HPDE6-E6E7 (cell line): ENCODE measurements around the gene TFR2.
A peak's percentile ranks its signal among the peaks of the same experiment; 100 is the strongest.

Experiments
- DNase-seq: peaks from one replicate; pipeline ENCODE4 v3.0.0; 2011; ENCODE audit warnings: missing footprints; ENCODE audit errors: extremely low spot score

The TFR2 gene

GRCh38 chr7:100654908-100655831 lies 13.8 kb upstream of the TFR2 start:
- DNase-seq, result no peak

DNA sequence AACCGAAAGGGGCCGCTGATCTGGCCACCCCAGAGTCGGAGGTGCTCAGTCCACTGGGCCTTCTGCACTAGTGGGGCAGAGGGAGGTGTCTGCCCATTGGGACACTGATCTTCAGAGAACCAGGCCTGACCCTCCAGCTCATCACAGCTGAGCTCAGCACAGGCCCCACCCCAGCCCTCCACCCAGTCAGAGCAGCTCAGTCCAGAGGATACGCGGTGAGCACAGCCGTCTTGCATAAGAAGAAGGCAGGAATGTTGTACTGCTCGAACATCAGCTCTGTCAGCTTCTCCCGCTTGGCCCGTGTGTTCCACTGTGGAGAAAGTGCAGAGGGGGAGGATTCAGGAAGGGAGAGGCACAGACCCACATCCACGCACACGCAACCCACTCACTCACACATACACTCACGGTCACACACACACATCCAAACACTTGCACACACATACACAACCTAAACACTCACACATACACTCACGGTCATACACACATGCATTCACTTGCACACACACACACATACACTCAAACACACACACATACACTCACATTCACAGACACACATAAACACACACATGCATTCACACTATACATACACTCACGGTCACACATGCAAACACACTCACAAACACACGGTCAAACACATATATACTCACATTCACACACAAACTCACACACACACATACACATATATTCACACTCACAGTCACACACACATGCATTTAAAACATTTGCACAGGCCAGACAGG lies 8.6 kb upstream of the TFR2 start:
- no peak for DNase-seq

- no peak for DNase-seq
Observed at GRCh38 chr7:100642534-100642907, 1.2 kb upstream of the TFR2 start.

GRCh38 chr7:100641860-100642533 lies 645 bp upstream of the TFR2 start:
- DNase-seq, result no peak

- no peak for DNase-seq
Observed at GRCh38 chr7:100640517-100641440, 573 bp downstream of the TFR2 start.

- no peak for DNase-seq
Observed at GRCh38 chr7:100639995-100640516, 1.3 kb downstream of the TFR2 start.

GRCh38 chr7:100632951-100633717 lies 8.2 kb downstream of the TFR2 start:
- peak; percentile 60 for DNase-seq

DNA sequence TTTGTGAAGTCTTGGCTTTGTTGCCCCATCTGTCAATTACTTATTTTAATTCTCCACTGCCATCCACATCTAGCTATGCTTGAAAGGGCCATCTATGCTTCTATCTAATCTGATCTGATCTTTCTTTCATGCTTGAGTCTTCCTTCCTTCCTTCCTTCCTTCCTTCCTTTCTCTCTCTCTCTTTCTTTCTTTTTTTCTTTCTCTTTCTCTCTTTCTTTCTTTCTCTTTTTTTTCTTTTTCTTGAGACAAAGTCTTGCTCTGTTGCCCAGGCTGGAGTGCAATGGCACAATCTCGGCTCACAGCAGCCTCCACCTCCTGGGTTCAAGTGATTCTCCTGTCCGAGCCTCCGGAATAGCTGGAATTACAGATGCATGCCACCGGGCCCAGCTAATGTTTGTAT lies 11.3 kb downstream of the TFR2 start:
- DNase-seq, result no peak

GRCh38 chr7:100629117-100629716 lies 12.1 kb downstream of the TFR2 start:
- no peak for DNase-seq

- DNase-seq, result no peak
Observed at GRCh38 chr7:100627238-100627549, 14.2 kb downstream of the TFR2 start.

DNA sequence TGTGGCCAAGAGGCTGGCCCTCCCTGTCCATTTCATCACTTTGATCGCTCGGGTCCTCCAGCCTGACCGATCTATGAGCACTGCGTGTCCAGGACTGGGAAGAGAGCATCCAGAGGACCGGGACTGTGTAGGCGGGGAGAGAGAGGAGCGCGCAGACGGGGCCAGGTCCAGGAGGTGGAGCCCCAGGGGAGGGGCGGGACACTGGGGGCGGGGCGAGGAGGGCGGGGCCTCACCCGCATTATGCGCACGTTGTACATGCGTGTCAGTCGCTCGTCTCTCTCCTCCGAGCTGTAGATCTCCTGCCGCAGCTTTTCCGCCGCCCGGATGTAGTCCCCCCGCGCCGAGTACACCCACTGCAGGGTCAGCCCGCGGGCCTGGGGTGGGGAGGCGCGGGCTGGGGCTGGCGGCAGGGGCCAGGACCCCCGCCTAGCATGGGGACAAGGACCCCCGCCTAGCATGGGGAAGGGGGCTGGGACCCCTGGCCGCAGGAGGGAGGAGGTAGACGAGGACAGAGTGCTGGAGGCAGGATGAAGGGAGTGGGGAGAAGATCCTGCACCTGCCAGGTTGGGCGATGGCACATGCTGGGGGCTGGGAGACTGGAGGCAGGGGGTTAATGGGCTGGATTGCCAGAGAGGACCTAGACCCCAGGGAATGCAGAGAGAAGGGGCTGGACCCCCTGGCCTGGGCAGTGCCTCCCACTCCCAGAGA lies 14.7 kb downstream of the TFR2 start:
- peak; percentile 95 for DNase-seq

DNA sequence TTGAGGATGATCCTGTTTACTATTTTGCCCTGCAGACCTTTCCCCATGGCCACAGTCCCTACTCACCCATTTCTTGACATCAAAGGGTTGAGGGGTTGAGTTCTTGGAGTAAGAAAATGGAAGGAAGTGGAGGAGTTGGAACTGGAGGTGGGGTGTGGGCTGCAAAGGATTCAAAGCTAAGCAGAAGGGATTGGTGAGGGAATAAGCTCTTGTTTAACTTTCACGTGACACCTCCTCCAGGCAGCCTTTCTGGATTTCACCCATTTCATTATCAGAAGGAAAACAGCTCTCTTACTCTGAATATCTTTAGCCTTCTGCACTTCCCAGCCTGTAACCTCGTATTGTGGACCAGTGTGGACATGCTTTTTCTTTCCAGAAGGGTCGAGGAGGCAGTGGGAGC lies 15.3 kb downstream of the TFR2 start:
- no peak for DNase-seq

DNA sequence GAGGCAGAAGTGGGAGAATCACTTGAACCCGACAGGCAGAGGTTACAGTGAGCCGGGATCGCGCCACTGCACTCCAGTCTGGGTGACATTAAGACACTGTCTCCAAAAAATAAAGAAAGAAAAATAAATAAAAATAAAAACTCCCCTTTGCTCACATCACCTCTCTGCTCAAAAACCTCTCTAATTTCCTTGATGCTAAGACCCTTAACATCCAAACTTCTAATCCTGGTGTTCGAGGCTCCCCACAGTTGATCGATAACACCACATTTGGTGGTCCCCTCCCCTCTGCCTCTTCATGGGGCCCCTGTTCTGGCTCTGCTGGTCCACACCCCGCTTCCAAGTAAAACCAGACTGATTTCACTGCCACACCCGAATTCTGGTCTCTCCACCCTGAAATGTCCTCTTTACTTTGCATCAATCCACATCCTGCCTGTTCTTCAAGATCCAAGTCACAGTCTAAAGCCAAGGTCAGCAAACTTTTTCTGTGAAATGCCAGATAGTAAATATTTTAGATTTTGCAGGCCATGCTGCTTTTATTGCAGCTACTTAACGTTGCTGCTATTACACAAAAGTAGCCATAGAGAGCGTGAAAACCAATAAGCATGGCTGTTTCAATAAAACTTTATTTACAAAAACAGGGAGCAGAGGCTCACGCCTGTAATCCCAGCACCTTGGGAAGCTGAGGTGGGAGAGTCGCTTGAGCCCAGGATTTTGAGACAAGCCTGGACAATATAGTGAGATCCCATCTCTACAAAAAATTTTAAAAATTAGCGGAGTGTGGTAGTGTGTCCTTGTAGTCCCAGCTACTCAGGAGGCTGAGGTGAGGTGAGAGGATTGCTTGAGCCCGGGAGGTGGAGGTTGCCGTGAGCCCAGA lies 17.2 kb downstream of the TFR2 start:
- no peak for DNase-seq

DNA sequence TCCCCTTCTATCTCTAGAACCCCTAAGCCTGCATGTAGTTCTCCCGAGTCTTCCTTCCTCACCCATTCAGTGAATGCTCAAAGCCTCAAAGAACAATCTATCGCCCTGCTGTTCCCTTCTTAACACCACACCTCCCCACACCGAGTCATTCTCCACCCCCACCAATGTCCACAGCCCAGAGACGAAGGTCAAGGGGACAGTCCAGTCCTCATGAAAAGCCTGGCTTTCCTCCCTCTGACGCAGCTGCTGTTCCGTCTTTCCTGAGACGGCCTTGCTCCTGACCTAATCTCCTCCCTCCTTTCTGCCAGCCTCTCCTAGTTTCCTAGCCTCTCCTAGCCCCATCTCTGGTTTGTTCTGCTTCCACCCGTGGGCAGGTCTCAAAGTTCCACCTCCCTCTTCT lies 19.8 kb downstream of the TFR2 start:
- no peak for DNase-seq

- no peak for DNase-seq
Observed at GRCh38 chr7:100620804-100621203, 20.5 kb downstream of the TFR2 start.

GRCh38 chr7:100620239-100620638 lies 21.1 kb downstream of the TFR2 start:
- DNase-seq, result no peak

GRCh38 chr7:100614308-100614861 lies 27.0 kb downstream of the TFR2 start:
- no peak for DNase-seq
